ENCODE results near the gene PEAK3. TPM values are rescaled to one million over a fixed set of nuclear protein-coding genes. Genes with fewer than 3 reads are reported as not detected.

Gene PEAK3
- under 1 TPM in 1 of 2 experiments, not detected in 1; 0.54 TPM for total RNA-seq

GRCh38 chr19:2282062-2282861, at the start of gene PEAK3:
Gene PEAK3, minus strand, starts transcription at chr19:2282175. Its CDS starts 1,244 bp downstream, at chr19:2280931.
- DNase-seq (peak; percentile 78), ATAC-seq (peak; percentile 55)
- Mint-ChIP-seq H3K4me3 (peak within 1 kb of the TSS; percentile 32), H3K4me1 (peaks cover 13% of the 10 kb centered on the region), H3K27ac (peak within 1 kb of the TSS; percentile 19), H3K27me3 (peaks cover 7% of the 10 kb centered on the region), H3K9me3 (ENCODE audit: low read depth) (no peaks in the 10 kb centered on the region), H3K36me3 (no peaks in the 10 kb centered on the region)
- CTCF ChIA-PET: interaction anchor here (0.8 to 0.9 kb wide), 2 partner anchors 9 to 174 kb away, joined by 3 to 5 read pairs; no protein-coding TSS in a partner anchor

DNA sequence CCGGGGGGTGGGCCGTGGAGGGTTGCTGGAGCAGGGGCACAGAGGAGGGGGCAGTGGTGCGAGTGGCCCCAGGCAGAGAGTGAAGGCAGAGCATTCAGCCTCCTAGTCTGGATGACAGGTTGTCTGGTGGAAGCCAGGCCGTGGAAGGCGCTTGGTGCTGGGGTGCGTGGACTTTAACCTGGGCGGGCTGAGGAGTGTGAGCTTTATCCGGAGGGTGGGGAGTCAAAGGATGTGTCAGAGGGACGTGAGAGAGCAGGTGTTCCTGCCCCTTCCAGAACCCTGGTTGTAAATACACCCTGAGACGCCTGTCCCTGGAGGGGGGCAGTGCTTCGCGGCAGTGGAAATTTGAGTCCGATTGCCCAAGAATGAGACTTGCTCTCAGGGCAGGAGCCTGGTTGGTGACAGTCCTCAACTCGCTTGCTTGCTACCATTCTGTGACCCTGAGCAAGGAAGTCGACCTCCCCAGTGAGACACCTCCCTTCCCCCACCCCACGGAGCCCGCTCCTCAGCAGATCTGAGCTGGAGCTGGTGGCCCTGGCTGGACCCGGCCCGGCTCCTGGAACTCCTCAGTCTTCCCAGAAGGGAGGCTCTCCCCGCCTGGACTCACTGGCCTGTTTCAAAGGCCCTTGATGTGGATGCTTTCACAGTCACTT, 48.8 kb upstream of the PEAK3 start:
- Mint-ChIP-seq H3K27me3 (no peaks in the 10 kb centered on the region), H3K4me3 (peak overlapping the region; percentile 25), H3K9me3 (ENCODE audit: low read depth) (peaks cover 2% of the 10 kb centered on the region), H3K36me3 (peaks cover 12% of the 10 kb centered on the region), H3K27ac (no peak overlapping the region), H3K4me1 (peaks cover 46% of the 10 kb centered on the region)
- DNase-seq: no peak
- no peak for ATAC-seq
- CTCF ChIA-PET: no interaction called here

- CTCF ChIA-PET: interaction anchor here (0.8 kb wide), 1 partner anchor 62 kb away, joined by 3 read pairs; no protein-coding TSS in a partner anchor
- no peak for ATAC-seq
- peak overlapping the region; percentile 25 for H3K4me3 Mint-ChIP-seq
- no peak for DNase-seq
- no peaks in the 10 kb centered on the region for H3K27me3 Mint-ChIP-seq
- H3K36me3 Mint-ChIP-seq: peaks cover 12% of the 10 kb centered on the region
- H3K27ac Mint-ChIP-seq: no peak overlapping the region
- peaks cover 52% of the 10 kb centered on the region for H3K4me1 Mint-ChIP-seq
- no peaks in the 10 kb centered on the region for H3K9me3 Mint-ChIP-seq (ENCODE audit: low read depth)
Observed at GRCh38 chr19:2330255-2330631, 48.3 kb upstream of the PEAK3 start.

- peaks cover 12% of the 10 kb centered on the region for H3K36me3 Mint-ChIP-seq
- peak overlapping the region; percentile 77 for H3K27ac Mint-ChIP-seq
- no peaks in the 10 kb centered on the region for H3K27me3 Mint-ChIP-seq
- H3K4me1 Mint-ChIP-seq: peaks cover 53% of the 10 kb centered on the region
- CTCF ChIA-PET: interaction anchor here (0.8 kb wide), 2 partner anchors 63 to 92 kb away, joined by 3 read pairs; no protein-coding TSS in a partner anchor
- ATAC-seq: no peak
- H3K9me3 Mint-ChIP-seq (ENCODE audit: low read depth): no peaks in the 10 kb centered on the region
- H3K4me3 Mint-ChIP-seq: peak overlapping the region; percentile 87
- DNase-seq: no peak
Observed at GRCh38 chr19:2329501-2329916, 47.5 kb upstream of the PEAK3 start.

- H3K36me3 Mint-ChIP-seq: peaks cover 12% of the 10 kb centered on the region
- H3K9me3 Mint-ChIP-seq (ENCODE audit: low read depth): no peaks in the 10 kb centered on the region
- H3K27ac Mint-ChIP-seq: peak overlapping the region; percentile 77
- DNase-seq (no peak), ATAC-seq (no peak)
- H3K4me3 Mint-ChIP-seq: peak overlapping the region; percentile 87
- H3K4me1 Mint-ChIP-seq: peaks cover 53% of the 10 kb centered on the region
- CTCF ChIA-PET: interaction anchor here (0.8 kb wide), 1 partner anchor 91 kb away, joined by 3 read pairs; no protein-coding TSS in a partner anchor
- no peaks in the 10 kb centered on the region for H3K27me3 Mint-ChIP-seq
Observed at GRCh38 chr19:2329149-2329478, 47.1 kb upstream of the PEAK3 start.

DNA sequence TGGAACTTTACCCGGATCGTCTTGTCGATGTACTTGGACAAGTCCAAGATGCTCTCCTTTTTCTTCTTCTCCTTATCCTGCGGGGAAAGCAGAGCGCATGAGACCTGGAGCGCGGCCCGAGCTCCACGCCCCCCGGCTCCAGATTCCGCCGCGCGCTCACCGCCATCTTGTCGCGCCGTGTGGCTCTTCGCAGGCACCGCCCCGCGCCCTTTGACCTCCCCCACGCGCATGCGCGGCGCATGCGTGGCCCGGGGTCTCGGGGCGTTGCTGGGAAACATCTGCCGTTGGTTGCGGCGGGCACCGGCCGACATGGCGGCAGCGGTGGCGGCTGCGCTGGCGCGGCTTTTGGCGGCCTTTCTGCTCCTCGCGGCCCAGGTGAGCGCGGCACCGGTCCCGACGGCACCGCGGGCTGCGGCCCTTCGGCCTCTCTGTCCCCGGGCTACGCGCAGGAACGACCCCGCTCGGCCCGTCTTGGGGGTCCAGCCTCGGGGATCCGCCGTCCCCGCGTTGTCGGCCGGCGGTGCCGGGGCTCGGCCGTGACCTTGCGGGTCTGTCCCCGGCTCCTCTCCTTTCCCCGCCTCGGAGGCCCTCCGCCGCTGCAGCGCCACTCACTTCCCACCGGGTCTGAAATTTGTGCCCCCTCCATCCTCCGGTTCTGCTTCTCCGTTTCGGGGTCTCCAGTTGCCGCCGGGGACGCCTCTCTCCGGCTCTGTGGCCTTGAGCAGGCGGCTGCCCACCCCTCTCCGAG, 46.6 kb upstream of the PEAK3 start, which contains the start of the genes LSM7 and SPPL2B:
TSS of gene LSM7 (minus strand) at position 186 of the 748 bp plus-strand sequence. CDS start at position 166, 20 bp downstream.
TSS of gene SPPL2B (plus strand) at position 284 of the 748 bp plus-strand sequence. CDS start at position 310, 26 bp downstream.
- no peaks in the 10 kb centered on the region for H3K27me3 Mint-ChIP-seq
- CTCF ChIA-PET: interaction anchor here (0.8 to 1.5 kb wide), 9 partner anchors 43 to 623 kb away, joined by 3 to 5 read pairs (median 3); partner anchors contain the start of gene PLEKHJ1
- H3K27ac Mint-ChIP-seq: peak within 1 kb of the TSS; percentile 99
- no peaks in the 10 kb centered on the region for H3K9me3 Mint-ChIP-seq (ENCODE audit: low read depth)
- peaks cover 53% of the 10 kb centered on the region for H3K4me1 Mint-ChIP-seq
- DNase-seq (peak; percentile 93), ATAC-seq (peak; percentile 82)
- H3K36me3 Mint-ChIP-seq: peaks cover 14% of the 10 kb centered on the region
- H3K4me3 Mint-ChIP-seq: peak within 1 kb of the TSS; percentile 87

DNA sequence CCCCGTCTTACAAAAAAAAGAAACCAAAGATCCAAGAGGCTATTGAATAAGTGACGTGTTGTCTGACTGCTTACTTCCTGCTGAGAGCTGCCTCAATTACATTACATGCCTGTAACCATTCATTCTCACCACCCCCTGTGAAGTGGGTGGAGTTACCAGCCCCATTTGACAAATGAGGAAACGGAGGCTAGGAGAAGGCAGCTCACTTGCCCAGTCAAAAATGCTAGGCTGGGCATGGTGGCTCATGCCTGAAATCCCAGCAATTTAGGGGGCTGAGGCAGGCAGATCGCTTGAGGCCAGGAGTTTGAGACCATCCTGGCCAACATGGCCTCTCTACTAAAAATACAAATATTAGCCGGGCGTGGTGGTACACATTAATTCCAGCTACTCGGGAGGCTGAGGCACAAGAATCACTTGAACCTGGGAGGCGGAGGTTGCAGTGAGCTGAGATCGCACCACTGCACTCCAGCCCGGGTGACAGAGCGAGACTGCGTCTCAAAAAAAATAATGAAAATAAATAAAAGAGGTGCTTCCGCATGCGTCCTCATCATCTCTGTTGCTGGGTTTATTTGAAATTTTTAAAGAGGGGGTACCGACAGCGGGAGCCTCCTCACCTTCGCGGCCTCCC, 45.9 kb upstream of the PEAK3 start:
- DNase-seq (peak; percentile 85), ATAC-seq (peak; percentile 87)
- Mint-ChIP-seq H3K4me3 (peak overlapping the region; percentile 87), H3K4me1 (peaks cover 53% of the 10 kb centered on the region), H3K27ac (peak overlapping the region; percentile 99), H3K27me3 (no peaks in the 10 kb centered on the region), H3K36me3 (peaks cover 15% of the 10 kb centered on the region), H3K9me3 (ENCODE audit: low read depth) (no peaks in the 10 kb centered on the region)
- CTCF ChIA-PET: interaction anchor here (0.6 to 1.5 kb wide), 11 partner anchors 39 to 623 kb away, joined by 3 to 5 read pairs (median 3); partner anchors contain the start of gene PLEKHJ1

DNA sequence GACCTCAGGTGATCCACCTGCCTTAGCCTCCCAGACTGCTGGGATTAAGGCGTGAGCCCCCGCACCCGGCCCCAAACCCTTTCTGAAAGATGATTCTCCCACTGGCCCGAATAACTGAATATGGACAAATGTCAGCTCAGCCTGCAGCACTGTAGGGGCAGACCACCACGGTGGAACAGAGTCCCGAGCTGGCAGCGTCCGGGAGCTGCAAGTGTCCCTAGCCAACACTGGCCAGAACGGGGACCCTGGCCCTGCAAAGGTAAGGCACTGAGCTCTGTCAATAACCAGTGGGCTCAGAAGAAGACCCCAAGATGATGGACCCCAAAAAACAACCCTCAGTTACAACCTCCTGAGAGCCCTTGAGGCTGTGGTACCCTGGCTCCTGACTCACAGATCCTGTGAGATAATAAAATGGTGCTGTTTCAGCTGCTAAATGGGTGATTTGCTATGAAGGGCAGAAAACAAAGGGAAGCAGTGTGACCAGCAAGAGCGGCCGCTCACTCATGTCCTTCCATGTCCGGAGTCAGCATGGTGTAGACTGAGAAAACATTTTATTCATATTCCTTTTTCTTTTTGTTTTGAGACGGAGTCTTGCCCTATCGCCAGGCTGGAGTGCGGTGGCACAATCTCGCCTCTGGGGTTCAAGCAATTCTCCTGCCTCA, 44.9 kb upstream of the PEAK3 start:
- peak overlapping the region; percentile 87 for H3K4me3 Mint-ChIP-seq
- peaks cover 15% of the 10 kb centered on the region for H3K36me3 Mint-ChIP-seq
- H3K27me3 Mint-ChIP-seq: no peaks in the 10 kb centered on the region
- ATAC-seq: no peak
- peak overlapping the region; percentile 99 for H3K27ac Mint-ChIP-seq
- DNase-seq: no peak
- peaks cover 51% of the 10 kb centered on the region for H3K4me1 Mint-ChIP-seq
- H3K9me3 Mint-ChIP-seq (ENCODE audit: low read depth): no peaks in the 10 kb centered on the region
- CTCF ChIA-PET: interaction anchor here (1.0 kb wide), 2 partner anchors 171 to 175 kb away, joined by 3 to 4 read pairs; no protein-coding TSS in a partner anchor

- DNase-seq (no peak), ATAC-seq (no peak)
- no peak overlapping the region for H3K27ac Mint-ChIP-seq
- H3K27me3 Mint-ChIP-seq: no peaks in the 10 kb centered on the region
- peaks cover 39% of the 10 kb centered on the region for H3K4me1 Mint-ChIP-seq
- peaks cover 15% of the 10 kb centered on the region for H3K36me3 Mint-ChIP-seq
- H3K9me3 Mint-ChIP-seq (ENCODE audit: low read depth): no peaks in the 10 kb centered on the region
- no peak overlapping the region for H3K4me3 Mint-ChIP-seq
- CTCF ChIA-PET: interaction anchor here (1.0 kb wide), 1 partner anchor 170 kb away, joined by 4 read pairs; no protein-coding TSS in a partner anchor
Observed at GRCh38 chr19:2325281-2326046, 43.5 kb upstream of the PEAK3 start.

DNA sequence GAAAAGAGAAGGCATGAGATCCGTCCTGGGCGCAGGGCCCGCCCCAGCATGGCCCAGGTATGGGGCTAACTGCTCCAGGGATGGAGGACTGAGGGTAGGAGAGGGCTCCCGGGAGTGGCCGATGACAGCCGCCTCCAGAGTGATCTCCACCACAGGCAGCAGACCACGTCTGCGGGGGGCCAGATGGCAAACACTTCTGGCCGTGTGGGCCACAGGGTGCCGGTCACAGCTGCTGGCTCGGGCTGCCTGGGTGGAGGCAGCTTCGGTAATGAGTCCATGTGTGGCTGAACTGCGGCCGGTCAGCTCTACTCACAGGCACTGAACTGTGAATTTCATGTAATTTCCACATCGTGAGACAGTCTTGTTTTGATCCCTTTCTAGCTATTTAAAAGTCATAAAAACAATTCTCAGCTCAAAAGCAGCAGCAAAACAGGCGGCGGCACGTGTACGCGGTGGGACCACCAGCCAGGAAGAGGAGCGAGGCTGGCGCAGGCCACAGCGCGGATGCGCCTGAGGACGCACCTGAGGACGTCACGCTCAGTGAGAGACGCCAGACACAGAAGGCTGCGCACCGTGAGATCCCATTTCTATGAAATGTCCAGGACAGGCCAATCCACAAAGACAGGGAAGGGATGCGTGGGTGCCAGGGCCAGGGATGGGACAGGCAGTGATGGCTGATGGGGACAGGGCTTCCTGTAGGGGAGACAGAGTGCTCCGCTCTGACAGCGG, 42.4 kb upstream of the PEAK3 start:
- Mint-ChIP-seq H3K4me3 (no peak overlapping the region), H3K27ac (no peak overlapping the region), H3K4me1 (peaks cover 30% of the 10 kb centered on the region), H3K9me3 (ENCODE audit: low read depth) (no peaks in the 10 kb centered on the region), H3K36me3 (peaks cover 15% of the 10 kb centered on the region), H3K27me3 (no peaks in the 10 kb centered on the region)
- CTCF ChIA-PET: interaction anchor here (0.7 kb wide), 1 partner anchor 11 kb away, joined by 3 read pairs; no protein-coding TSS in a partner anchor
- ATAC-seq (no peak), DNase-seq (no peak)

- Mint-ChIP-seq H3K27me3 (no peaks in the 10 kb centered on the region), H3K27ac (no peak overlapping the region), H3K4me1 (peaks cover 26% of the 10 kb centered on the region), H3K4me3 (no peak overlapping the region), H3K36me3 (peaks cover 15% of the 10 kb centered on the region), H3K9me3 (ENCODE audit: low read depth) (no peaks in the 10 kb centered on the region)
- CTCF ChIA-PET: interaction anchor here (0.7 kb wide), 1 partner anchor 10 kb away, joined by 3 read pairs; no protein-coding TSS in a partner anchor
- ATAC-seq: no peak
- DNase-seq: no peak
Observed at GRCh38 chr19:2323707-2324106, 41.7 kb upstream of the PEAK3 start.

All from activated CD8-positive, alpha-beta memory T cell treated with anti-CD3 and anti-CD28 coated beads, Interleukin-2, amount 10 ng/mL, durations not matched to agents 7 days and 5 days (primary cell).